GM12801 (cell line): ENCODE data around the gene SULT1B1.

Experiments used
- CTCF ChIP-seq: IDR thresholded peaks from one replicate; pipeline ENCODE4 v1.5.1; 2011; ENCODE audit warnings: control low read depth; ENCODE audit not compliant: insufficient read length; ENCODE audit errors: extremely low read depth

The SULT1B1 gene

GRCh38 chr4:69749771-69750170, 10.6 kb downstream of the SULT1B1 start:
- no peak for TF ChIP-seq CTCF

DNA sequence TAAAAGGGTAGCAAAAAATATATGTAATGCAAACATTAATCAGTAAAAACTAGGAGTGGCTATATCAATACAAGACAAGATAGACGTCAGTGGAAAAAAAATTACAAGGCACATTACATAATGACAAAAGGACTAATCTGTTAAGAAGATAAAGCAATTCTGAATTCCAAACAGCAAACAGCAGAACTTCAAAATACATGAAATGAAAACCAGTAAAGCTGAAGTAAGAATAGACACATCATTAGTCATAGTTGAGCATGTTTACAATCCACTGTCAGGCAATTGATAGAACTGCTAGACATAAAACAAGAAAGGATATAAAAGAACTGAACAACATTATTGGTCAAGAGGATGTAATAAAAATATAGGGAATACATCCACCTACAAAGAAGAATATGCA, 12.2 kb downstream of the SULT1B1 start:
- no peak for TF ChIP-seq CTCF

DNA sequence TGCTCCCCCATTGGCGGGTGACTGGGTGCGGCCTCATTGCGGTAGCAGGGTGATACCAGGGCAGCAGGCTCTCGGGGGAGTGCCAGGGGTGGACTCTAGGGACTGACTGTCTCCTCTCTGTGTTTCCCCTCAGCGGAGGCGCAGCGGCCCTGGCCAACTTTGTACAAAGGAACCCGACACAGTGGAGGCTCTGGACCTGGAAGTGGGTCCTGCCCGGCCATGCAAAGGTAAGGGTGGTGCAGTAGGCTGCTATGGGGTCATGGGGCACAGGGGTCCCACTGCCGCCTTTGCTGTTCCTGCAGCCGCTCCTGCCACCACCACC, 16.3 kb downstream of the SULT1B1 start:
- no peak for TF ChIP-seq CTCF

GRCh38 chr4:69743476-69744156, 16.8 kb downstream of the SULT1B1 start:
- no peak for TF ChIP-seq CTCF

GRCh38 chr4:69742596-69742995, 17.8 kb downstream of the SULT1B1 start:
- no peak for TF ChIP-seq CTCF

DNA sequence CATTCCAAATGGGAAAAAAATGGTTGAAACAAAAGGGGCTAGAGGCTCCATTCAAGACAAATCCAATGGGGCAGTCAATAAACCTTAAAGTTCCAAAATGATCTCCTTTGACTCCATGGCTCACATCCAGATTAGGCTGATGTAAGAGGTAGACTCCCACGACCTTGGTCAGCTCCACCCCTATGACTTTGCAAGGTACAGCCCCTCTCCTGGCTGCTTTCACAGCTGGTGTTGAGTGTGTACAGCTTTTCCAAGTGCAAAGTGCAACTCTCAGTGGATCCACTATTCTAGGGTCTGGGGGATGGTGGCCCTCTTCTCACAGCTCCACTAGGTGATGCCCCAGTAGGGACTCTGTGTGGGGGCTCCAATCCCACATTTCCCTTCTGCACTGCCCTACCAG, 21.5 kb downstream of the SULT1B1 start:
- TF ChIP-seq CTCF: no peak

GRCh38 chr4:69735119-69735518, 25.3 kb downstream of the SULT1B1 start:
- TF ChIP-seq CTCF: no peak
